Thoracic aorta (tissue), 2 donors: ENCODE measurements around the gene KHDC4. TPM values are rescaled to one million over a fixed set of nuclear protein-coding genes. Genes with fewer than 3 reads are reported as not detected.

Experiments used
- ATAC-seq: fragments of 150-250 bp; one replicate; pipeline ENCODE4 v1.8.0; 2017; ENCODE audit warnings: low read depth; ENCODE audit not compliant: insufficient number of reproducible peaks, low FRiP score
- DNase-seq: peaks from one replicate; pipeline ENCODE4 v3.0.0-alpha.2; 2020; ENCODE audit warnings: low spot score
- H3K27ac ChIP-seq, 2 donors: fragments of 200-600 bp; sonication (generic); 1 replicate in 1 of 2; 2 replicates in 1 of 2; pipeline ENCODE4 v1.5.1; 2016; ENCODE audit warnings: mild to moderate bottlenecking in 2 of 2, moderate library complexity in 2 of 2
- H3K27me3 ChIP-seq: fragments of 200-600 bp; sonication (generic); replicated peaks from 2 replicates; pipeline ENCODE4 v1.6.0; 2016; ENCODE audit warnings: mild to moderate bottlenecking; ENCODE audit not compliant: insufficient read depth
- H3K36me3 ChIP-seq: fragments of 200-600 bp; sonication (generic); one replicate; pipeline ENCODE4 v1.5.1; 2016
- H3K4me1 ChIP-seq, 2 donors: fragments of 200-600 bp; sonication (generic); 1 replicate in 1 of 2; 2 replicates in 1 of 2; pipeline versions ENCODE4 v1.5.1 to v1.6.0; 2016; ENCODE audit warnings: low read depth in 2 of 2, mild to moderate bottlenecking in 1 of 2; ENCODE audit not compliant: control insufficient read depth in 1 of 2
- H3K4me3 ChIP-seq: fragments of 200-600 bp; sonication (generic); 2 replicates; pipeline ENCODE4 v1.5.1; 2016; ENCODE audit warnings: mild to moderate bottlenecking
- H3K9me3 ChIP-seq: fragments of 200-600 bp; sonication (generic); 2 replicates; pipeline ENCODE4 v1.5.1; 2016
- CTCF ChIP-seq: fragments of 200-600 bp; sonication (generic); IDR thresholded peaks from one replicate; pipeline ENCODE4 v1.5.1; 2019; ENCODE audit warnings: antibody characterized with exemption
- total RNA-seq, 2 donors: library from RNA; depleted of rRNA; stranded (reverse); fragments of >200 nt; gene quantifications; one replicate each; pipeline versions ENCODE4 v1.1.0 to v1.2.3, GENCODE V29; 2016

The KHDC4 gene
- total RNA-seq, 2 donors from 2014 or later, result 50.6 to 56.9 TPM

- Histone ChIP-seq H3K27me3 (no peaks in the 10 kb centered on the region), H3K36me3 (no peaks in the 10 kb centered on the region), H3K4me3 (no peak overlapping the region), H3K9me3 (no peaks in the 10 kb centered on the region), H3K27ac (peak overlapping the region; percentile 81 to 90), H3K4me1 (peaks cover 22 to 53% of the 10 kb centered on the region in 2 donors)
- DNase-seq (no peak), ATAC-seq (no peak)
- no peak for TF ChIP-seq CTCF
Observed at GRCh38 chr1:155940482-155940992, 6.3 kb upstream of the KHDC4 start.

- peaks cover 26 to 55% of the 10 kb centered on the region in 2 donors for H3K4me1 ChIP-seq
- no peaks in the 10 kb centered on the region for H3K9me3 ChIP-seq
- H3K27ac ChIP-seq, result peak overlapping the region; percentile 81 to 90
- TF ChIP-seq CTCF, result peak; percentile 54
- peaks cover under 1% of the 10 kb centered on the region for H3K36me3 ChIP-seq
- ATAC-seq (peak; percentile 38), DNase-seq (no peak)
- no peak overlapping the region for H3K4me3 ChIP-seq
- no peaks in the 10 kb centered on the region for H3K27me3 ChIP-seq
Observed at GRCh38 chr1:155938220-155938627, 4.0 kb upstream of the KHDC4 start.

GRCh38 chr1:155934936-155935590, 850 bp upstream of the KHDC4 start:
- Histone ChIP-seq H3K9me3 (no peaks in the 10 kb centered on the region), H3K36me3 (peaks cover 24% of the 10 kb centered on the region), H3K27ac (peak overlapping the region; percentile 82 to 88), H3K27me3 (no peaks in the 10 kb centered on the region), H3K4me1 (peaks cover 40 to 64% of the 10 kb centered on the region in 2 donors), H3K4me3 (peak overlapping the region; percentile 91)
- no peak for DNase-seq
- no peak for TF ChIP-seq CTCF
- ATAC-seq, result no peak

- Histone ChIP-seq H3K27me3 (no peaks in the 10 kb centered on the region), H3K4me1 (peaks cover 37 to 52% of the 10 kb centered on the region in 2 donors), H3K27ac (peak overlapping the region; percentile 82 to 88), H3K9me3 (no peaks in the 10 kb centered on the region), H3K4me3 (peak overlapping the region; percentile 91), H3K36me3 (peaks cover 32% of the 10 kb centered on the region)
- no peak for ATAC-seq
- no peak for DNase-seq
- no peak for TF ChIP-seq CTCF
Observed at GRCh38 chr1:155933591-155934096, 569 bp downstream of the KHDC4 start.

GRCh38 chr1:155932487-155932886, 1.7 kb downstream of the KHDC4 start:
- H3K4me1 ChIP-seq, result peaks cover 37 to 45% of the 10 kb centered on the region in 2 donors
- no peak for TF ChIP-seq CTCF
- no peaks in the 10 kb centered on the region for H3K9me3 ChIP-seq
- ATAC-seq (no peak), DNase-seq (no peak)
- peaks cover 42% of the 10 kb centered on the region for H3K36me3 ChIP-seq
- H3K27ac ChIP-seq, result peak overlapping the region; percentile 23 to 42
- H3K27me3 ChIP-seq, result no peaks in the 10 kb centered on the region
- peak overlapping the region; percentile 2 for H3K4me3 ChIP-seq
